ENCODE measurements around the gene NUCKS1. TPM values are rescaled to one million over a fixed set of nuclear protein-coding genes. Genes with fewer than 3 reads are reported as not detected.

Gene NUCKS1
- total RNA-seq, 1 experiment from 2014 or later = 427 TPM

DNA sequence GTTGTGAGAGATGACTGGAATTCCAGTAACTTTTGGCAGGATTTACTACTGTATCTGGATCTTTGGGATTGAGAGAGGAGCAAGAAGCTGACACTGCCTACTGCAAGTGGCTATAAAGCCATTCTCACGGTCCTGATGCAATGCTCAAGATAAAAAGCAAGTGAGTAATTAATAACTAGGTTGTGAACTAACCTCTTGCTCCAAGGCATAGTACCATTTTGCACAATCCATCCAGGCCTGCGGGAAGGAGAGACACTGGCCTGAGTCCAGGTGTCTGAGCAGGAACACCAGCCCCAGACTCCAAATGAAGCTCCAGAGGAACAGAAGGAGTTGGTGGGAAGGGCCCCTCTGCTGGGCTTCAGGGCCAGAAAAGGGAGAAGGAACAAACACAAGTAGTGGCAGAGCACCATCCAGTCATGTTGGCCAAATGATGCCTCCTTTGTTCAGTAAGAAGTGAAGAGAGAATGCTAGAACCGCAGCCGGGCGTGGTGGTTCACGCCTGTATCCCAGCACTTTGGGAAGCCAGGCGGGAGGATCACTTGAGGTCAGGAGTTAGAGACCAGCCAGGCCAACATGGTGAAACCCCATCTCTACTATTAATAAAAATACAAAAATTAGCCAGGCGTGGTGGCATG lies 59.7 kb downstream of the NUCKS1 start:
- no peak overlapping the region for H3K56ac ChIP-seq (ENCODE audit: insufficient read length, low read depth, low read length)
- no peaks in the 10 kb centered on the region for H3K79me2 ChIP-seq (ENCODE audit: insufficient read depth, low read length)
- Mint-ChIP-seq H3K27me3 (ENCODE audit: low read depth) (peaks cover 5% of the 10 kb centered on the region), H3K27ac (no peak overlapping the region), H3K4me1 (peaks cover 35 to 43% of the 10 kb centered on the region in 2 experiments), H3K36me3 (ENCODE audit: insufficient read depth in 1 of 3, low read depth in 3 of 3) (no peaks in the 10 kb centered on the region), H3K4me3 (no peak overlapping the region), H3K9me3 (no peaks in the 10 kb centered on the region)
- no peak overlapping the region for H2BK5ac ChIP-seq (ENCODE audit: insufficient read length, low read length)
- no peaks in the 10 kb centered on the region for H3K9me3 ChIP-seq (ENCODE audit: control insufficient read depth, low read depth, low read length)
- H2BK15ac ChIP-seq (ENCODE audit: low read depth, low read length) = no peak overlapping the region
- WGBS (ENCODE audit: extremely low coverage, insufficient read length, low lambda C conversion rate) = no CpG with 5 or more reads among the region's 8 CpGs
- no peak overlapping the region for H3T11ph ChIP-seq (ENCODE audit: low read length)
- H3K4me1 ChIP-seq (ENCODE audit: insufficient read depth, low read length) = peaks cover 7% of the 10 kb centered on the region; the same call in 1 of the 2 replicates
- no peak overlapping the region for H2AFZ ChIP-seq (ENCODE audit: low read length)
- no peak overlapping the region for H4K8ac ChIP-seq (replicated peaks; ENCODE audit: insufficient read length, low read depth, low read length)
- DNase-seq = no peak
- H3K23me2 ChIP-seq (ENCODE audit: insufficient read length, low read depth, low read length, poor library complexity, severe bottlenecking) = no peaks in the 10 kb centered on the region
- no peak overlapping the region for H2BK12ac ChIP-seq (ENCODE audit: insufficient read length, low read depth, low read length)
- H3K18ac ChIP-seq (ENCODE audit: insufficient read length, low read depth, low read length) = no peak overlapping the region
- no peaks in the 10 kb centered on the region for H3K27me3 ChIP-seq (ENCODE audit: insufficient read depth, low read length)
- no peak overlapping the region for H2BK20ac ChIP-seq (ENCODE audit: low read depth, low read length, poor library complexity, severe bottlenecking)
- no peak overlapping the region for H4K5ac ChIP-seq (ENCODE audit: insufficient read length, low read depth, low read length)
- no peak overlapping the region for H4K91ac ChIP-seq (ENCODE audit: insufficient read length, low read depth, low read length)
- H3K27ac ChIP-seq (ENCODE audit: insufficient read length, low read depth, low read length) = no peak overlapping the region
- H2BK120ac ChIP-seq (ENCODE audit: low read depth, low read length, poor library complexity, severe bottlenecking) = no peak overlapping the region
- no peaks in the 10 kb centered on the region for H3K79me1 ChIP-seq (ENCODE audit: insufficient read depth, low read depth, low read length, poor library complexity, severe bottlenecking)
- no peak for TF ChIP-seq CTCF (conservative IDR thresholded peaks at IDR 0.05)
- H3K14ac ChIP-seq (ENCODE audit: insufficient read depth, low read length) = no peak overlapping the region
- H3K4me2 ChIP-seq (ENCODE audit: insufficient read depth, insufficient read length, low read length) = no peak overlapping the region
- H3K23ac ChIP-seq (ENCODE audit: insufficient read length, low read depth, low read length) = no peak overlapping the region
- no peak overlapping the region for H2AK5ac ChIP-seq (ENCODE audit: insufficient read length, low read length)
- no peaks in the 10 kb centered on the region for H4K20me1 ChIP-seq (ENCODE audit: control insufficient read depth, insufficient read depth, insufficient read length)
- no peak overlapping the region for H3K4ac ChIP-seq (ENCODE audit: low read depth, low read length)
- H3K9ac ChIP-seq (ENCODE audit: extremely low read depth, insufficient read length, low read length) = no peak overlapping the region

Measured in H9 (cell line).